Panc1 (cell line): ENCODE measurements around the gene CCDC40. TPM values are rescaled to one million over a fixed set of nuclear protein-coding genes. Genes with fewer than 3 reads are reported as not detected.

Experiments
- ATAC-seq: fragments of 200-7000 bp; cut with Tn5 transposase; 2 replicates; pipeline ENCODE4 v1.9.1; 2020; ENCODE audit warnings: mild to moderate bottlenecking, moderate library complexity
- BruUV-seq: library from RNA; stranded (reverse); fragments of 400-500 nt; replicated peaks from 2 replicates; lab custom pipeline; 2021; lab: Mats Ljungman, UMichigan
- CTCF ChIA-PET: fragments of 300-600 bp; sonication (Branson Sonifier 250); formaldehyde crosslinking; loops from one replicate; lab custom pipeline; 2022; ENCODE audit warnings: antibody characterized with exemption; lab: Charles Lee
- POLR2A ChIA-PET: fragments of 300-600 bp; sonication (Branson Sonifier 250); formaldehyde crosslinking; loops from one replicate; lab custom pipeline; 2022; ENCODE audit warnings: antibody characterized with exemption; lab: Charles Lee
- DNase-seq: peaks from one replicate; pipeline ENCODE4 v3.0.0-alpha.2; 2010; ENCODE audit warnings: low read depth, low spot score
- H3K27ac ChIP-seq: 2 replicates; pipeline ENCODE4 v1.5.1; 2011; ENCODE audit warnings: mild to moderate bottlenecking, low read length, inconsistent platforms
- H3K27me3 ChIP-seq: fragments of 200-500 bp; sonication (Bioruptor generic); 2 replicates; pipeline ENCODE4 v1.6.0; 2014; ENCODE audit warnings: low read length, inconsistent platforms; ENCODE audit not compliant: control insufficient read depth, insufficient read depth
- H3K36me3 ChIP-seq: fragments of 200-500 bp; sonication (Bioruptor generic); 2 replicates; pipeline ENCODE4 v1.5.1; 2014; ENCODE audit warnings: inconsistent platforms, mild to moderate bottlenecking, low read length, moderate library complexity; ENCODE audit not compliant: control insufficient read depth, insufficient read depth
- H3K4me1 ChIP-seq: 2 replicates; pipeline ENCODE4 v1.5.1; 2011; ENCODE audit warnings: inconsistent platforms, mild to moderate bottlenecking, low read length, moderate library complexity; ENCODE audit not compliant: control insufficient read depth, insufficient read depth
- H3K4me3 ChIP-seq, 2 experiments: 2 replicates each; pipeline ENCODE4 v1.5.1; 2011 to 2012; ENCODE audit warnings: low read depth in 2 of 2, low read length in 2 of 2, mild to moderate bottlenecking in 2 of 2, inconsistent platforms in 1 of 2, moderate library complexity in 1 of 2
- H3K9me3 ChIP-seq: fragments of 200-500 bp; sonication (Bioruptor generic); 2 replicates; pipeline ENCODE4 v1.5.1; 2014; ENCODE audit warnings: low read depth, mild to moderate bottlenecking, inconsistent platforms, low read length, moderate library complexity; ENCODE audit not compliant: control insufficient read depth, insufficient read depth
- CTCF ChIP-seq: fragments of 450-650 bp; IDR thresholded peaks from 2 replicates; pipeline ENCODE4 v1.5.1; 2017; ENCODE audit warnings: mild to moderate bottlenecking
- POLR2AphosphoS5 ChIP-seq: IDR thresholded peaks from 2 replicates; pipeline ENCODE4 v1.6.1; 2012; ENCODE audit warnings: mild to moderate bottlenecking, low read depth, low read length, moderate library complexity
- SIN3A ChIP-seq: IDR thresholded peaks from 2 replicates; pipeline ENCODE4 v1.6.1; 2012; ENCODE audit warnings: low read depth, mild to moderate bottlenecking, low read length, moderate library complexity, borderline replicate concordance; ENCODE audit not compliant: insufficient read depth
- TCF7L2 ChIP-seq: IDR thresholded peaks from 2 replicates; pipeline ENCODE4 v1.6.1; 2011; ENCODE audit warnings: mild to moderate bottlenecking, low read depth, low read length, inconsistent platforms
- in situ Hi-C: cut with HindIII; loops from 2 replicates; pipeline ENCODE4 v1.10.0; 2016; ENCODE audit warnings: low sequenced_read_pairs, low pct_unique_long_range_greater_than_20kb
- intact Hi-C: fragments of 100-400 bp; cut with micrococcal nuclease; formaldehyde crosslinking; loops from one replicate; pipeline ENCODE4 v1.10.0; 2022; ENCODE audit not compliant: unreplicated experiment
- total RNA-seq: library from RNA; stranded (reverse); gene quantifications from one replicate; pipeline ENCODE4 v1.2.1, GENCODE V29; 2021; ENCODE audit not compliant: unreplicated experiment
- TF ChIP-seq, protein P1 (sequence below), 2 experiments: IDR thresholded peaks; 2 replicates each; pipeline ENCODE4 v1.6.1; 2011 to 2012; ENCODE audit warnings: low read depth in 2 of 2, control low read depth in 1 of 2, low read length in 1 of 2, mild to moderate bottlenecking in 1 of 2, moderate library complexity in 1 of 2; ENCODE audit not compliant: insufficient read depth in 1 of 2

CCDC40 gene
- total RNA-seq, 1 experiment from 2014 or later: 18.0 TPM

- CTCF ChIA-PET: no interaction called here
- H3K4me1 ChIP-seq: no peaks in the 10 kb centered on the region; the same call in 1 of the 2 replicates
Measured at GRCh38 chr17:80112471-80113032, 76.1 kb downstream of the CCDC40 start.

DNA sequence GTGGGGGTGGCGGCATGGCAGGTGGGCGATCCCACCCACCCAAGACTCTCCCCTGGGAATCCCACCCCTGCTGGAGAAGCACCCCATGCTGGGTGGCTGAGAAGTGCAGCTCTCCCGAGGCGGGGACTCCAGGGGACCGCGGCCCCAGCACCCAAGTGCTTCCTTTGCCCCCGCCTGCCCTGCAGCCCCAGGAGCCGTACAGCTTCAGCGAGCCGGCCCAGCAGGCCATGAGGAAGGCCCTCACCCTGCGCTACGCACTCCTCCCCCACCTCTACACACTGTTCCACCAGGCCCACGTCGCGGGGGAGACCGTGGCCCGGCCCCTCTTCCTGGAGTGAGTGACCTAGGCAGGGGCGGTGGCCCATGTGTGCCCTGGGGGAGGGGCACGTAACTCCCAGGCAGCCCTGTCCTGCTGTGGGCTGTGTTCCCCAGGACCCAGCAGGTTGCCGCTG, 76.6 kb downstream of the CCDC40 start:
- Histone ChIP-seq H3K9me3 (no peaks in the 10 kb centered on the region), H3K4me3 (no peak overlapping the region), H3K4me1 (no peaks in the 10 kb centered on the region; the same call in 1 of the 2 replicates), H3K27ac (no peak overlapping the region), H3K27me3 (no peaks in the 10 kb centered on the region), H3K36me3 (no peaks in the 10 kb centered on the region)
- no TSS peak for BruUV-seq
- TF ChIP-seq, protein P1, sequence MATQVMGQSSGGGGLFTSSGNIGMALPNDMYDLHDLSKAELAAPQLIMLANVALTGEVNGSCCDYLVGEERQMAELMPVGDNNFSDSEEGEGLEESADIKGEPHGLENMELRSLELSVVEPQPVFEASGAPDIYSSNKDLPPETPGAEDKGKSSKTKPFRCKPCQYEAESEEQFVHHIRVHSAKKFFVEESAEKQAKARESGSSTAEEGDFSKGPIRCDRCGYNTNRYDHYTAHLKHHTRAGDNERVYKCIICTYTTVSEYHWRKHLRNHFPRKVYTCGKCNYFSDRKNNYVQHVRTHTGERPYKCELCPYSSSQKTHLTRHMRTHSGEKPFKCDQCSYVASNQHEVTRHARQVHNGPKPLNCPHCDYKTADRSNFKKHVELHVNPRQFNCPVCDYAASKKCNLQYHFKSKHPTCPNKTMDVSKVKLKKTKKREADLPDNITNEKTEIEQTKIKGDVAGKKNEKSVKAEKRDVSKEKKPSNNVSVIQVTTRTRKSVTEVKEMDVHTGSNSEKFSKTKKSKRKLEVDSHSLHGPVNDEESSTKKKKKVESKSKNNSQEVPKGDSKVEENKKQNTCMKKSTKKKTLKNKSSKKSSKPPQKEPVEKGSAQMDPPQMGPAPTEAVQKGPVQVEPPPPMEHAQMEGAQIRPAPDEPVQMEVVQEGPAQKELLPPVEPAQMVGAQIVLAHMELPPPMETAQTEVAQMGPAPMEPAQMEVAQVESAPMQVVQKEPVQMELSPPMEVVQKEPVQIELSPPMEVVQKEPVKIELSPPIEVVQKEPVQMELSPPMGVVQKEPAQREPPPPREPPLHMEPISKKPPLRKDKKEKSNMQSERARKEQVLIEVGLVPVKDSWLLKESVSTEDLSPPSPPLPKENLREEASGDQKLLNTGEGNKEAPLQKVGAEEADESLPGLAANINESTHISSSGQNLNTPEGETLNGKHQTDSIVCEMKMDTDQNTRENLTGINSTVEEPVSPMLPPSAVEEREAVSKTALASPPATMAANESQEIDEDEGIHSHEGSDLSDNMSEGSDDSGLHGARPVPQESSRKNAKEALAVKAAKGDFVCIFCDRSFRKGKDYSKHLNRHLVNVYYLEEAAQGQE (IDR thresholded peaks at IDR 0.05; ENCODE audit: insufficient read depth in 1 of 2, low read depth in 2 of 2, low read length in 1 of 2): no peak
- TF ChIP-seq CTCF: no peak
- TF ChIP-seq POLR2AphosphoS5: no peak
- TF ChIP-seq SIN3A: no peak
- TF ChIP-seq TCF7L2: no peak
- ATAC-seq: no peak
- DNase-seq: no peak
- in situ Hi-C loops: no loop called here
- intact Hi-C loops: no loop called here
- ChIA-PET CTCF (no interaction called here), POLR2A (no interaction called here)

More at GRCh38 chr17:80112471-80113032, 76.1 kb downstream of the CCDC40 start:
- H3K4me3 ChIP-seq: no peak overlapping the region
- intact Hi-C loops: no loop called here
- no peak for TF ChIP-seq TCF7L2
- POLR2A ChIA-PET: no interaction called here
- in situ Hi-C loops: no loop called here
- no peak for DNase-seq
- H3K27me3 ChIP-seq: no peaks in the 10 kb centered on the region
- H3K27ac ChIP-seq: no peak overlapping the region
- no TSS peak for BruUV-seq
- no peaks in the 10 kb centered on the region for H3K36me3 ChIP-seq
- no peak for ATAC-seq
- H3K9me3 ChIP-seq: no peaks in the 10 kb centered on the region

DNA sequence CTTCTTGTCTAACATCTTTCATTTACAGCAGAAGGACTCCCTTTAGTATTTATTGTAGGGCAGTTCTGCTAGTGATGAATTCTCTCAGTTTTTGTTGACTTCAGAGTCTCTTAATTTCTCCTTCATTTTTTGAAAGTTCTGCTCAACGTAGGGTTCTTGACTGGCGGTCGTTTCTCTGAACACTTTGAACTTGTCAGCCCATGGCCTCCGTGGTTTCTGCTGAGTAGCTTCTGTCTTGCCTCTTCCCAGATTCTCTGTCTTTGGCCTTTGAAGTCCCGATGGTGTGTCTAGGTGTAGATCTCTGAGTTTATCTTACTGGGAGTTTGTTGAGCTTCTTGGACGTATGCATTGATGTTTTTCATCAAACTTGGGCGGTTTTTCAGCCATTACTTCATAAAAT, 78.3 kb downstream of the CCDC40 start:
- in situ Hi-C loops: no loop called here
- Histone ChIP-seq H3K4me3 (no peak overlapping the region), H3K4me1 (no peaks in the 10 kb centered on the region; the same call in 1 of the 2 replicates), H3K9me3 (no peaks in the 10 kb centered on the region), H3K27ac (no peak overlapping the region), H3K27me3 (no peaks in the 10 kb centered on the region), H3K36me3 (no peaks in the 10 kb centered on the region)
- no TSS peak for BruUV-seq
- CTCF ChIA-PET: interaction anchor here (0.6 to 1.5 kb wide), 2 partner anchors 10 to 373 kb away, joined by 3 read pairs; no protein-coding TSS in a partner anchor
- TF ChIP-seq TCF7L2 (no peak), SIN3A (no peak), CTCF (no peak), POLR2AphosphoS5 (no peak)
- TF ChIP-seq, protein P1 (IDR thresholded peaks at IDR 0.05; ENCODE audit: insufficient read depth in 1 of 2, low read depth in 2 of 2, low read length in 1 of 2): no peak
- DNase-seq: no peak
- no peak for ATAC-seq
- intact Hi-C loops: no loop called here
- POLR2A ChIA-PET: no interaction called here
